NCI-H69 (cell line): ENCODE data around the gene CHST2.
"Not testable (repeated sequence)": the region's sequence is repeated elsewhere in the genome, so short reads cannot be mapped to it uniquely, and the experiment has no call there.

Experiments used
- DNase-seq: peaks from one replicate; lab custom pipeline; 2025; lab: John Stamatoyannopoulos, UW

The CHST2 gene

DNA sequence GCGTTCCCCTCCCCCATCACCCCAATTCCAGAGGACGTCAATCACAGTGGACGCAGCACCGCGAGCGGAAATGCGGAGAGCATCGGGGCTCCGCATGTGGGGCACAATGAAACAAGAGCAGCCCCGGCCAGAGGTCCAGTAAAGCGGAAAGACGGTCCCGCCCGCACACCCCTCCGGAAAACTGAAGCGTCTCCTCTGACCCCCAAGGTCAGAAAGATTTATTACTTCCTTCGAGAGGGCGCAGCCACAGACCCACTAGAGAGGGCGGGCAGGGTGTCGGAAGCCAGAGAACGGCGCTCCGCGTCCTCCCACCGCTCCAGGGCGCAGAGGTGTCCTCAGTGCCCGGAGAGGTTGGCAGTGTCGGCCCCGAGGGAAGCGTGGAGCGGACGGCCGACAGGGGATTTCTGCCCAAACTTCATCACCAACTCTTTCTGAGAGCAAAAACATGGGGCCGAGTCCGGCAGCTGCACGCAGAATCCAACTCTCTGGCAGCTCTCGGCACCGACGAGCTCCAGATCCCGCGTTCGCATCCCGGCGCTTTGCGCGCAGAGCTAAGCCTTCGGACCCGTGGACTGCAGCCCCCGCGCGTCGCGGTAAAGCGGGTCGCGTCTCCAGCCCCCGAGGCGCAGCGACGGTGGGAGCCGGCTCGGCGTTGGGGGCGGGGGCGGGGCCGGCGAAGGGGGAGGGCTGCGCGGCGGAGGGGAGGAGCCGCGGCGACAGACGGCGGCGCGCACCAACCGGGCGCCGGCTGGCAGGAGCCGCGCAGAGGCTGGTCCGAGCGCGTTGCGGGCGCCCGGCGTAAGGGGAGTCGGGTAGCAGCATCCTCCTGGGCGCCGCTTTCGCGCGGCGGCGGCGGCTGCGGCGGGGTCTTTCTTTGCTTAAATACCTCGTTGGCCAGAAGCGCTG lies at the start of gene CHST2:
Gene CHST2, plus strand, starts transcription at position 763 of the 906 bp plus-strand sequence. CDS start 1,046 bp downstream, outside the sequence.
- peak; percentile 86 for DNase-seq

DNA sequence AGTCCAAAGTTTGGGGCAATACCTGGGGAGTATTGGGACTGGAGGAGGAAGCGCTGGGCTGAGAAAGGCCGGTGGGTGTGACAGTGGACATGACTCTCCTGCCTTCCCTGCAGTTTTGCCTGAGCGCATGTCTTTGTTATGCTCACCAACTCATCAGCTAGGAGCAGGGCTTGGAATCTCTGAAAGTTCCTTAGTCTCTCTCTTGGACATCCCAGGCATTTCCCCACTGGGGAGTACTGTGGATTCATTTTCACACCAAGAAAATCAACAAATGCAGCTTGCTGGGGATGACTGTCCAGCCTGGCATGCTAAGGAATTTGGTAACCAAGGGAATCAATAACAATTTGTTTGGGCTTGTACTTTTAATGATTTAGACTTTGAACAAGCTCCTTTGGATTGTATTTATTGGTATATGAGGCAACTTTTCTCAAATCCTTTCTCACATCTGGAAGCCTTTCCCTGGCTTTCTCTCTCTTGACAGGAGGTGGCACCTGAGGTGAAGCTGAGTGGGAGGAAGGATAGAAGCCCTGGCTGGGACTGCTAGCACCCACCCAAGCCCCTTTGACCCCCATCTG lies 48.5 kb upstream of the CHST2 start:
- DNase-seq: no peak

DNA sequence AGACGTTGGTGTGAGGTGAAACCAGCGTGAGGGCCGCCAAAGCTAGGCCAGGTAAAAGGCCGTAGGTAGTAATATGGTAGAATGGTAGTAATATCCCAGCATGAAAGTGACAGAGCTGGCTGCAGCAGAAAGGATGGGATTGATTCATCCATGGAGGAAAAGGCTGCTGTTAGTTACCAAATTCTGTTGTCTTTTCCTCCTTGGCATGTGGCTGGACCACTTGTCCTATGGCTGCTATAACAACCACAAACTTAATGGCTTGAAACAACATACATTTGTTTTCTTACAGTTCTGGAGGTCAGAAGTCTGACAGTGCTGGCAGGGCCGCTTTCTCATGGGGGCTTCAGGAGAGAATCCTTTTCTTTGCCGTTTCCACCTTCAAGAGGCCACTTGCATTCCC lies 47.8 kb upstream of the CHST2 start:
- DNase-seq: no peak

DNA sequence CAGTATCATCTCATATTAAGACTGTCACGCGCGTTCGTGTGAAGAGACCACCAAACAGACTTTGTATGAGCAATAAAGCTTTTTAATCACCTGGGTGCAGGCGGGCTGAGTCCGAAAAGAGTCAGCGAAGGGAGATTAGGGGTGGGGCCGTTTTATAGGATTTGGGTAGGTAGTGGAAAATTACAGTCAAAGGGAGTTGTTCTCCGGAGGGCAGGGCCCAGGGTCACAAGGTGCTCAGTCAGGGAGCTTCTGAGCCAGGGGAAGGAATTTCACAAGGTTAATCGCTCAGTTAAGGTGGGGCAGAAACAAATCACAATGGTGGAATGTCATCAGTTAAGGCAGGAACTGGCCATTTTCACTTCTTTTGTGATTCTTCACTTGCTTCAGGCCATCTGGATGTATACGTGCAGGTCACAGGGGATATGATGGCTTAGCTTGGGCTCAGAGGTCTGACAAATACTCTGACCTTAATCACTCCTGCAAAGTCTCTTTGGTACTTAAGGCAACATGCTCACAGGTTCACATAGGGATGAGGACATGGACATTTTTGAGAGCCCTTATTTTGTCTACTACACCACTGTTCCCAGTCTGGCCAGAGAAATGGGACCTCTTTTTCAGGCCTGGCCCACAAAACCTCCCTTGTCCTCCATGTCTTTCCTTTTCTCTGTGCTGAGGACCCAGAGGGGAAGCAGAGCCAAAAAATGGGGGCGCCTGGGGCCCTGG lies 47.1 kb upstream of the CHST2 start:
- not testable (repeated sequence) for DNase-seq

GRCh38 chr3:143073541-143073940 lies 46.0 kb upstream of the CHST2 start:
- DNase-seq: not testable (repeated sequence)

GRCh38 chr3:143073983-143074382 lies 45.6 kb upstream of the CHST2 start:
- DNase-seq: not testable (repeated sequence)

- no peak for DNase-seq
These were observed 40.7 kb upstream of the CHST2 start for GRCh38 chr3:143078883-143079282.

DNA sequence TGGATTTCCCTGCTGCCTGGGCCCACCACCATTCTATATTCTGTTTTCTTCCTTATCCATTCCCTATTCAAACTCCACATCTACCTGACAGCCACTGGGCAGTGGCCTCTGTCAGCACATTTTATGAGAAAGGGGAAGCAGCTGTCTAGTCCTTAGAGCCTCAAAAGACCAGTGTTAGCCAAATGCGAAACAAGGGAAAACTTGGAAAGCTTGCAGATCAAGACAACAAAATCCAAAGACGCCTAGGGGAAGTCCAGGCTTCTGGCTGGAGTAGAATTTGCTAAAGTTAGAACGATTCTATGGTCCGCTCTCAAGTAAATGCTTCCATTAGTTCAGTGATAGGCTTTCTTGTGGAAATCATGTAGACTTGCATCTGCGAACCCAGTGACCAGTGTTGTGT lies 39.4 kb upstream of the CHST2 start:
- DNase-seq: no peak

DNA sequence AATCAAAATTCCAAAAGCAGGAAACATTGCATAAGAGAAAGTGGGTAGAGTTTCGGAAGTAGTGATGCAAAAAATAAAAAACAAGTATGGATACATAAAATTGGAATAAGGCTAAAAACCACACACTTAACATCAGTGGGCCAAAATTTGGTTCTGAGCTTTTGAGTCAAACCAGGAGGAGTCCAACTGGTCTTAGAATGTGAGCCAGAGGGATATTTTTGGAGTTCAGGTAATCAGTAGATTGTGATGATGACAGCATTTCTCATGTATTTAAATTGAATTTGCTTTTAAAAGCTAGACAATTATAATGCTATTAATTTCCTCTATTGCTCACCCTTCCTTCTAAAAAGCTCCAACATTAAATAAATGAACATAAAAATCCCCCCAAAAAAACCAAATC lies 38.2 kb upstream of the CHST2 start:
- DNase-seq: no peak

- DNase-seq: no peak
These were observed 37.5 kb upstream of the CHST2 start for GRCh38 chr3:143081844-143082778.

DNA sequence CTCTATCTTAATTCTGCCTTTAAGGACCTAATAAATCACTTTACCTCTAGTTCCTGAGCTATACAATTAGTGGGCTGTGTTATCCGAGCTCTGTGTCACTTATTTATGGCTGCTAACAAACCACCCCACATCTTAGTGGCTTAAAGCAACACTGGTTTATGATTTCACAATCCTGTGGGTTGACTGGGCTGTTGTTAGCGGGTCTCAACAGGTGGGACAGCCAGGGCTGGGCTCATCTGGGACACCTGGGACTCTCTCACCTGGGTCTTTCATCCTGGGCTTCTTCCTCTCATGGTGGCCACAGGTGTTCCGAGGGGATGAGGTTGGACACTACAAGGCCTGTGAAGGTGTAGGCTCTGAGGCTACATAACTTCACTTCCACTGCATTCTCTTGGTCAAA lies 35.8 kb upstream of the CHST2 start:
- no peak for DNase-seq

DNA sequence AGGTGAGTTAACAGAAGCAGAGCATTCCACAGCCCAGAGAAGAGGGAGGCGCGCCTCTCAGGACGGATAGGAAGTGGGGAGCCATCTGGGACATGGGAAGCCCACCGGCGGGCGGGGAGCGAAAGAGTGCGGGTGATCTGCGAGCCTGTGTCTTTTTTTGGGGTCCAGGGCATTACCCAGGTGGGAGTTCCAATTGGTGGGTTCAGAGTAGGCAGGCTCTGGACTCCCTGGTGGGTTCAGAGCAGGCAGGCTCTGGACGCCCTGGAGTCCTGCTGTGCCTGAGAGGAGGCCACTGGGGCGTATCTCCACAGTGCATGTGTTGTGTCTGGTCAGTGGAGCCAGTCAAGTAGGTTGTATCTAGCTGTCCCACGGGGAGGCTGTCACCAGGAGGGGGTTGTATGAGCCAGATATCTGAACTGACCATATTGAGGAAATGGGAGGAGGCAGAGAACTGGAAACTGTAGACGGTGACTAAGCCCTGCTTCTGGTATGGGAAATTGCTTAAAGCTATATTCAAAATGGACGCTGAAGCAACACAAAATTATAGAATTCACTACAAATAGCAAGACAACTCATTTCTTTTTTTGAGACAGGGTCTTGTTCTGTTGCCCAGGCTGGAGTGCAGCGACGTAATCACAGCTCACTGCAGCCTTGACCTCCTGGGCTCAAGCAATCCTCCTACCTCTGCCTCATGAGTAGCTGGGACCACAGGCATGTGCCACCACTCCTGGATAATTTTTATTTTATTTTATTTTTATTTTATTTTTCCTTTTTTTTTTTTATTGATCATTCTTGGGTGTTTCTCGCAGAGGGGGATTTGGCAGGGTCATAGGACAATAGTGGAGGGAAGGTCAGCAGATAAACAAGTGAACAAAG lies 34.5 kb upstream of the CHST2 start:
- DNase-seq: peak; percentile 5

- no peak for DNase-seq
These were observed 30.7 kb upstream of the CHST2 start for GRCh38 chr3:143088835-143089234.

DNA sequence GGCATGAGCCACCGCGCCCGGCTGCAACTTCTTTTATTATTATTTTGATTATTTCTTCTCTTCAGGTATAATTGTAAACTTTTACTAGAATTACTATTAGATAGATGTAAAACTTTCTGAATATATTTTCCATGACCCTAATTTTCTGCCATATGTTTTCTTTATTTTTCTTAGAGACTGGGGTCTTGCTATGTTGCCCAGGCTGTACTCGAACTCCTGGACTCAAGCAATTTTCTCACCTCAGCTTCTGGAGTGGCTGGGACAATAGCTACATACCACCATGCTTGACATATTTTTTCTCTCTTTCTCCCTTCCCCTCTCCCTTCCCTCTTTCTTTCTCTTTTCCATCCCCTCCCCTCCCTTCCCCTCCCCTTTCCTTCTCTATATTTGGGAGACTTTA lies 29.6 kb upstream of the CHST2 start:
- DNase-seq: no peak

GRCh38 chr3:143090486-143090885 lies 29.1 kb upstream of the CHST2 start:
- peak; percentile 59 for DNase-seq

DNA sequence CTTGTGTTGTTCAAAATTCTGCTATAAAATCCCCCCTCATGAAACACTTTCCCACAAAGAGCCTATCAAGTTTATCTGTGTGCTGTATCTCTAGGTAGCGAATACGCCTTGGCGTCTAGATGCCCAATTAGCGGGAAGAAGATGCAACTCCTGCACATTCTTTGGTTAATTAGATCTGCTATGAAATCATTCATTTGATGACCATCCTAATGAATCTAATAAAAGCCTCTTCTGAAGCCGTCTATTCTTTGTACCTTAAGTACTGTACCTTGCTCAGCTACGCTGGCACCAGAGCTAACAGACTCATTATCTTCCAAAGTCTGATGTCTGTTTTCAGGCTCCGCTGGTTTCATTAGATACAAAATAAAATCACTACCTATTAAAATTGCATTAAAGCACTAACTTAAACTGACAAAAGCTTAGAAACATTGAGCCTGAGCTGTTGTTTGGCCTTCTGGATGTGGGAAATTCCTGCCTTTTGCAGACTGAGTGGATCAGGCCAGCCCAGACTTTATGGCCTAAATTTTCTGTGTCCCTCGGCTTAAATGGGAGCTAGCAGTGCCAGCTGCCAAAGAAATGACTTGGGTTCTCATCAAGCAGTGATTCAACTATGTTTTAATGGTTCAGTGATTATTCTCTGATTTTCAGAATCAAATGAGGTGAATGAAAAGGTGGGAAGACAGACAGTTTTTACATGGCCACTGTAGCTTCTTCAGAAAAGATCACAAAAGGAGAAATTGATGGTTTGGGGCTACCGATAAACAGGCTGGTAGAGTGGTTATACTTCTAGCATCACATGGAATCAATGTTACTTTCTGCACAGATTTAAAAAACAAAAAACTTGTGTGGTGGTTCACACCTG lies 28.4 kb upstream of the CHST2 start:
- DNase-seq: peak; percentile 11

DNA sequence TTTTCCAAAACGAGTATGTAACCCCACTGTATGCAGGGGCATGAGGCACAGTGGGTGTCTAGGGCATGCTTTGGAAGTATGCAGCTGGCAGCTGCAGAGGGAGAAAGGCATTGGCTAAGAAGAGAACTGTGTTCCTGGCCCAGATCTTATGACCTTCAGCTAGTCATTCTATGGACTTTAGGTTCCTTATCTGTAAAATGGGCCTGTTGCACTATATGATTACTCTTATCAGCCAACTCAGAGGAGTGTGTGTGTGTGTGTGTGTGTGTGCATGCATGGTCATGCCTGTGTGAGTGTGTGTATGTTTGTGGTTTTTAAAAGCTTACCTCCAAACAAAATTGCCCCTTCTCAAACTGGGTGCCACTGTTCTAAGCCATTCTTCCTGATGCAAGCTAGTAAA lies 27.4 kb upstream of the CHST2 start:
- no peak for DNase-seq

- no peak for DNase-seq
These were observed 23.8 kb upstream of the CHST2 start for GRCh38 chr3:143095813-143096212.

GRCh38 chr3:143098032-143098764 lies 21.4 kb upstream of the CHST2 start:
- peak; percentile 3 for DNase-seq
